Osteoblast (primary cell): ENCODE data around the gene SORCS2. TPM values are rescaled to one million over a fixed set of nuclear protein-coding genes. Genes with fewer than 3 reads are reported as not detected.

Experiments
- DNase-seq: peaks from one replicate; pipeline ENCODE4 v3.0.0; 2011; ENCODE audit warnings: low spot score, mixed read lengths; ENCODE audit not compliant: insufficient read length; ENCODE audit errors: missing footprints
- H2AFZ ChIP-seq: 2 replicates; pipeline ENCODE4 v1.6.0; 2011; ENCODE audit warnings: mild to moderate bottlenecking, low read length
- H3K27ac ChIP-seq: 2 replicates; pipeline ENCODE4 v1.5.1; 2011; ENCODE audit warnings: mild to moderate bottlenecking, low read depth, low read length, moderate library complexity
- H3K27me3 ChIP-seq: 2 replicates; pipeline ENCODE4 v1.6.0; 2012; ENCODE audit warnings: mild to moderate bottlenecking, control low read depth, inconsistent platforms, low read length, moderate library complexity; ENCODE audit not compliant: insufficient read depth
- H3K36me3 ChIP-seq: 2 replicates; pipeline ENCODE4 v1.5.1; 2011; ENCODE audit warnings: mild to moderate bottlenecking, low read length, control low read depth, moderate library complexity; ENCODE audit not compliant: insufficient read depth
- H3K4me1 ChIP-seq: 2 replicates; pipeline ENCODE4 v1.5.1; 2011; ENCODE audit warnings: mild to moderate bottlenecking, low read length, control low read depth, moderate library complexity; ENCODE audit not compliant: insufficient read depth
- H3K4me2 ChIP-seq: 2 replicates; pipeline ENCODE4 v1.6.0; 2011; ENCODE audit warnings: mild to moderate bottlenecking, low read length; ENCODE audit not compliant: insufficient read depth
- H3K4me3 ChIP-seq: fragments of 200-600 bp; sonication (generic); 3 replicates; pipeline ENCODE4 v1.5.1; 2012; ENCODE audit warnings: mild to moderate bottlenecking, low read length, inconsistent platforms; ENCODE audit not compliant: insufficient read depth
- H3K79me2 ChIP-seq: 2 replicates; pipeline ENCODE4 v1.6.0; 2012; ENCODE audit warnings: mild to moderate bottlenecking, low read length, control low read depth, inconsistent platforms; ENCODE audit not compliant: insufficient read depth
- H3K9me3 ChIP-seq: 2 replicates; pipeline ENCODE4 v1.5.1; 2011; ENCODE audit warnings: low read depth, low read length, control low read depth
- H4K20me1 ChIP-seq: 2 replicates; pipeline ENCODE4 v1.6.0; 2012; ENCODE audit warnings: mild to moderate bottlenecking, low read length, control low read depth; ENCODE audit not compliant: insufficient read depth
- total RNA-seq: library from RNA; depleted of rRNA; stranded (reverse); fragments of >200 nt; gene quantifications from 2 replicates; pipeline ENCODE4 v1.2.3, GENCODE V29; 2012
- TF ChIP-seq, protein P1 (sequence below): IDR thresholded peaks from 2 replicates; pipeline ENCODE4 v1.5.1; 2011; ENCODE audit warnings: mild to moderate bottlenecking, low read depth, low read length, moderate library complexity; ENCODE audit errors: extremely low read depth

SORCS2 gene
- total RNA-seq, 1 donor, result 9.0 TPM

GRCh38 chr4:7237873-7238272 is 45.5 kb downstream of the SORCS2 start:
- no peaks in the 10 kb centered on the region for H4K20me1 ChIP-seq
- no peaks in the 10 kb centered on the region for H3K4me1 ChIP-seq
- DNase-seq, result no peak
- H3K36me3 ChIP-seq, result no peaks in the 10 kb centered on the region
- no peaks in the 10 kb centered on the region for H3K79me2 ChIP-seq
- no peaks in the 10 kb centered on the region for H3K9me3 ChIP-seq
- no peak overlapping the region for H3K4me2 ChIP-seq
- H3K27ac ChIP-seq, result no peak overlapping the region
- H2AFZ ChIP-seq, result no peak overlapping the region
- TF ChIP-seq, protein P1, sequence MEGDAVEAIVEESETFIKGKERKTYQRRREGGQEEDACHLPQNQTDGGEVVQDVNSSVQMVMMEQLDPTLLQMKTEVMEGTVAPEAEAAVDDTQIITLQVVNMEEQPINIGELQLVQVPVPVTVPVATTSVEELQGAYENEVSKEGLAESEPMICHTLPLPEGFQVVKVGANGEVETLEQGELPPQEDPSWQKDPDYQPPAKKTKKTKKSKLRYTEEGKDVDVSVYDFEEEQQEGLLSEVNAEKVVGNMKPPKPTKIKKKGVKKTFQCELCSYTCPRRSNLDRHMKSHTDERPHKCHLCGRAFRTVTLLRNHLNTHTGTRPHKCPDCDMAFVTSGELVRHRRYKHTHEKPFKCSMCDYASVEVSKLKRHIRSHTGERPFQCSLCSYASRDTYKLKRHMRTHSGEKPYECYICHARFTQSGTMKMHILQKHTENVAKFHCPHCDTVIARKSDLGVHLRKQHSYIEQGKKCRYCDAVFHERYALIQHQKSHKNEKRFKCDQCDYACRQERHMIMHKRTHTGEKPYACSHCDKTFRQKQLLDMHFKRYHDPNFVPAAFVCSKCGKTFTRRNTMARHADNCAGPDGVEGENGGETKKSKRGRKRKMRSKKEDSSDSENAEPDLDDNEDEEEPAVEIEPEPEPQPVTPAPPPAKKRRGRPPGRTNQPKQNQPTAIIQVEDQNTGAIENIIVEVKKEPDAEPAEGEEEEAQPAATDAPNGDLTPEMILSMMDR, result no peak
- no peak overlapping the region for H3K4me3 ChIP-seq
- H3K27me3 ChIP-seq, result no peaks in the 10 kb centered on the region

DNA sequence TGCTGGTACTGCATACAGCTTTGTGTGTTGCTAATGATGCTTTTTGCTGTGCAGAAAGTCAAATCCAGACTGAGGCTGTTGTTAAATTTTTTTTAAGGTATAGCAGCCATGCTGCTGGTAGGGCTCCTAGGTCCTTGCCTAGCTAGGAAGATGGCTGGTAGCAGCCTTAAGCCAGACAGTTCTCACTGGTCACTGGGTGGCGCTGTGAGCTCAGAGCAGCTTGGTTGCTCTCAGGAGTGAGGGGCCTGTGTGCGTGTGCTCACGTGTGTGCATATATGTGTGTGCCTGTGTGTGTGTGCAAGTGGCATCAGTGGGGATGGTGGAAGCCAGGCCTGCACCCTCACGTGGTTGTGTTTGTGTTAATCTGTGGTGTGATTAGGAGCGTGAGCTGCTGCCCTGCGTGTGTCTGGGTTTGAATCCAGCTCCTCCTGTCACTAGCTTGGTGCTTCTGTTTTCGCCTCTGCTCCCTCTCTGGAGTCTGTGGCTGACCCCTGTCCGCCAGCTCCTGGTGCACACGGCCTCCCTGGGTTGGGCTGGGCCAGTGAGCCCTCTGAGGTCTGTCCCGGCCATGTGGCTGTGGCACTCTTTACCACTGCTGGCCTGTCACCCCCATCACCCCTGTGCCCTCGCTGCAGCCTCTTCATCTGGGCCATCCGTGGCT is 46.1 kb downstream of the SORCS2 start:
- TF ChIP-seq, protein P1, result no peak
- H3K4me1 ChIP-seq, result no peaks in the 10 kb centered on the region
- no peaks in the 10 kb centered on the region for H3K36me3 ChIP-seq
- no peaks in the 10 kb centered on the region for H3K9me3 ChIP-seq
- no peak overlapping the region for H2AFZ ChIP-seq
- H3K4me2 ChIP-seq, result no peak overlapping the region
- no peaks in the 10 kb centered on the region for H4K20me1 ChIP-seq
- no peak overlapping the region for H3K27ac ChIP-seq
- H3K4me3 ChIP-seq, result no peak overlapping the region
- no peaks in the 10 kb centered on the region for H3K79me2 ChIP-seq
- DNase-seq, result no peak
- no peaks in the 10 kb centered on the region for H3K27me3 ChIP-seq

GRCh38 chr4:7239101-7239820 is 46.9 kb downstream of the SORCS2 start:
- H3K9me3 ChIP-seq, result no peaks in the 10 kb centered on the region
- H3K4me3 ChIP-seq, result no peak overlapping the region
- H3K79me2 ChIP-seq, result no peaks in the 10 kb centered on the region
- DNase-seq, result no peak
- H3K27ac ChIP-seq, result no peak overlapping the region
- H3K36me3 ChIP-seq, result no peaks in the 10 kb centered on the region
- TF ChIP-seq, protein P1, result no peak
- H2AFZ ChIP-seq, result no peak overlapping the region
- no peak overlapping the region for H3K4me2 ChIP-seq
- H4K20me1 ChIP-seq, result no peaks in the 10 kb centered on the region
- H3K27me3 ChIP-seq, result no peaks in the 10 kb centered on the region
- H3K4me1 ChIP-seq, result no peaks in the 10 kb centered on the region

DNA sequence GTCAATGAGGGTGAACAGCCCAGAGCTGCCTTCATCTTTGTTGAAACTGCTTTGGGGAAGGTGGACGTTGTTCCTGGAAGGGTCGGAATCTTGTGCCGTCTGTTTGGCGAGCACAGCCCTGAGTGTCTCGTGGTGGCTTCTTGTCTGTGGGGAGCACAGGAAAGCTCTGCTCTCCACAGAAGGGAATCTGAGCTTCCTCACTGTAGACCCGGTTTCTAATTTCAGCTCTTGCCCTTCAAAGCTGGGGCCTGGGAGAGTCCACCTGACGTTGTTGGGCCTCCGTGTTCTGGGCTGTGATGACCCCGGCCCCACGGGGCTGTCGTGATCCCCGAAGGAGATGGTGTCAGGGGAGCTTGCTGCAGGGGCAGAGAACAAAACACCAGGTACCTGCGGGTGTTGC is 47.5 kb downstream of the SORCS2 start:
- no peaks in the 10 kb centered on the region for H3K36me3 ChIP-seq
- no peaks in the 10 kb centered on the region for H4K20me1 ChIP-seq
- H3K9me3 ChIP-seq, result no peaks in the 10 kb centered on the region
- H3K79me2 ChIP-seq, result no peaks in the 10 kb centered on the region
- H3K4me3 ChIP-seq, result no peak overlapping the region
- DNase-seq, result no peak
- TF ChIP-seq, protein P1, result no peak
- H3K4me1 ChIP-seq, result no peaks in the 10 kb centered on the region
- no peaks in the 10 kb centered on the region for H3K27me3 ChIP-seq
- H3K4me2 ChIP-seq, result no peak overlapping the region
- no peak overlapping the region for H2AFZ ChIP-seq
- H3K27ac ChIP-seq, result no peak overlapping the region
